ENCODE results near the gene COG2.

COG2 gene

DNA sequence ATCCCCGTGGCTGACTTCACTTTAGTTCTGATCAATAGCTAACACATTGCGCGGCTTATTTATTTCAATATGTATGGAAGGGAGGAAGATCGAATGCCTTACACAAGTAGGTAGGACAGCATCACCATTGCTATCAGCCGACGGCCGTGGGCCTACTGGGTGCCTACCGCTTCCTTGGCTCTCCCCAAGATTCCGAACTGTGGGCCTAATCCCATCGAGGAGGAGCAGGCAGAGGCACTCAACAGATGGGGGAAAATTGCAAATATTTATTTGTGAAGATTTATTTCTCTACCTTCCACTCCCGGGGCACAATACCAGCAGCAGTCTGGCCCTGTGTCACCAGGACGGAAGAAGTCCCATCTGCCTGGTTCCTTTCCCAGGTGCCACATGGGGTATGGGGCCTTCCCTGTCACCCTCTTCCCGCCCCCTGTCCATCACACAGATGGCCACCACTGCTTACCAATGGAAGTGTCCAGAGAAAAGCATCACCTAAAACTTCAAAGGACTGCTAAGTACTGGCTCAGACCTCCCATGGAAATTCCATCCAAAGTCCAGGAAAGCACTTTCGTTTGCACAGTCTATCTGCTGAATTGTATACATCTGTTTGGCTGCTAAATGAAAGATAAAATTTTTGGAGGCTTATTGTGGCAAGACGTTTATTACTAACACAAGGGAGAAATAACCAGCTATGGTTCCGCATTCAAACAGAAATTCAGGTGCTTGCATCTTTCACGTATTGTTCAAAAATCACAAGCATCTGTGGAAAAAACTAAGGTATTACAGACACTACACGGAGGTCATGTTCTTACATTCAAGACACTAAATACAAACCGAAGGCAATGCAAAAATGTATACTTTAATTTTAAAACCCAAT lies 59.9 kb downstream of the COG2 start:
- H3K27ac ChIP-seq, result no peak overlapping the region
- TF ChIP-seq ZFX (IDR thresholded peaks at IDR 0.05), result no peak

DNA sequence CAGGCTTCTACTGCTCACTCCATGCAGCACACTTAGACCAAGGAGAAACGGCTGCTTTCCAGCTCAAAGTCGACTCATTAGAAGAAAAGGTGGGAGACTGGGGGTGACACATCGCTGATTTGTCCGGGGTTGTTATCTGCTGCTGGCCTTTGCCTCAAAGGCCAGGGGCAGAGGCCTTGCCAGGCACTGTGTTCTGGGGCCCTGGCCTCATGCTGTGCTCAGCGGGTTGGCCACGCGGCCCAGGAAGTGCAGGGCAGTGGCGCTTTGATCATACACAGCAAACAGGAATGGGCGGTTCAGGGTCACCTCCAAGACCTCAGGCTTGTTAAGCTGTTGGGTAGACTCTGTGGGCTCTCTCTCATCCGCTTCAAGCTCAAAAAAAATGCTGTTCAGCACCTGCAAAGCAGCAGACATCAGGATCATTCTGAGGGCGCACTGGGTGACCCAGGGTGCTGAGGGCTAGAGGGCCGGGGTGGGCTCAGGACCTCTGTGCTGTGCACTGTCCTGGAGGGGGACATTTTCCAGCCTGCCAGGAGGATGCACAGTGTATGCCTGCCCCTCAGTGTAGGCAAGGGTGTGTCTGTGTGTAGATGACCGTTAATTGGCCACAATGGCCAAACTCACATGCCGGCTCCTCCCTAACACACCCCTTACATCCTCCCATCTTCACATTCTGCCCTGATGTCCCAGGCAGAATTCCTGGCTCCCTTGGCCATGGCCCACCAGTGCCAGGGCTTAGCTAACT lies 60.8 kb downstream of the COG2 start:
- TF ChIP-seq, protein P1, sequence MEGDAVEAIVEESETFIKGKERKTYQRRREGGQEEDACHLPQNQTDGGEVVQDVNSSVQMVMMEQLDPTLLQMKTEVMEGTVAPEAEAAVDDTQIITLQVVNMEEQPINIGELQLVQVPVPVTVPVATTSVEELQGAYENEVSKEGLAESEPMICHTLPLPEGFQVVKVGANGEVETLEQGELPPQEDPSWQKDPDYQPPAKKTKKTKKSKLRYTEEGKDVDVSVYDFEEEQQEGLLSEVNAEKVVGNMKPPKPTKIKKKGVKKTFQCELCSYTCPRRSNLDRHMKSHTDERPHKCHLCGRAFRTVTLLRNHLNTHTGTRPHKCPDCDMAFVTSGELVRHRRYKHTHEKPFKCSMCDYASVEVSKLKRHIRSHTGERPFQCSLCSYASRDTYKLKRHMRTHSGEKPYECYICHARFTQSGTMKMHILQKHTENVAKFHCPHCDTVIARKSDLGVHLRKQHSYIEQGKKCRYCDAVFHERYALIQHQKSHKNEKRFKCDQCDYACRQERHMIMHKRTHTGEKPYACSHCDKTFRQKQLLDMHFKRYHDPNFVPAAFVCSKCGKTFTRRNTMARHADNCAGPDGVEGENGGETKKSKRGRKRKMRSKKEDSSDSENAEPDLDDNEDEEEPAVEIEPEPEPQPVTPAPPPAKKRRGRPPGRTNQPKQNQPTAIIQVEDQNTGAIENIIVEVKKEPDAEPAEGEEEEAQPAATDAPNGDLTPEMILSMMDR (conservative IDR thresholded peaks at IDR 0.05), result no peak
- no peak for TF ChIP-seq ZFX (IDR thresholded peaks at IDR 0.05)
- H3K27ac ChIP-seq, result no peak overlapping the region

DNA sequence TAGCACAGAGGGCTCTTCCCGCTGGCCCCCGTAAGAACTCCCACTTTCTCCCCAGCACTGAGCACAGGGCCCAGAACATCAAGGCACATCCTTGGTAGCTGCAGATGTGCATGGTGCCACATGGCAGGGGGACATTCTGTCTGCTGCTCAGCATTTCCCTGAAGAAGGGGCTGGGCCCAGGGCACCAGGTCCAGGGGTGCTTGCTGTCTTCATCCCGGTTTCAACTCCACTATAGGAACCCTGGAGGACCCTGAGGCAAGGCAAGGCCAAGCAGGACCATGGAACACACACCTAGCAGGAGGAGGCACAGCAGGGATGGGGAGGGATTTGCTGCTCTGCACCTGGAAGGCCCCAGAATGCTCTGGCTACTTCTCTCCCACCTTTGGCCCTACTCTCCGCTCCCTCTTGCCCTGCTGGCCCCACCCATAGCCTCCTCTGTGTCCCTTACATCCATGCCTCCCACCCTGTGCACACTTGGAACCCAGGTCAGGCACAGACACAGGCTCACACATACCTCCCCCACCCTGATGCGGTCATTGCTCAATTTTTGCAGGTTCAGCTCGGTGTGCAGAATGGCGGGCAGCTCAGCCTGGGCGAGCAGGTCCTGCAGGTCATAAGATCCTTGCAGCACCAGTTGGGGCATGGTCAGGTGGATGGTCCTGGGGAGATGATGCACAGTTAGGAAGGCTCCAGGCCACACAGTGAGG lies 61.6 kb downstream of the COG2 start:
- TF ChIP-seq, protein P1 (conservative IDR thresholded peaks at IDR 0.05), result no peak

GRCh38 chr1:230704830-230705229 lies 62.5 kb downstream of the COG2 start:
- TF ChIP-seq, protein P1 (conservative IDR thresholded peaks at IDR 0.05), result no peak
- TF ChIP-seq ZFX (IDR thresholded peaks at IDR 0.05), result no peak
- no peak overlapping the region for H3K27ac ChIP-seq

More for the DNA sequence above, 61.6 kb downstream of the COG2 start:
- no peak overlapping the region for H3K27ac ChIP-seq

DNA sequence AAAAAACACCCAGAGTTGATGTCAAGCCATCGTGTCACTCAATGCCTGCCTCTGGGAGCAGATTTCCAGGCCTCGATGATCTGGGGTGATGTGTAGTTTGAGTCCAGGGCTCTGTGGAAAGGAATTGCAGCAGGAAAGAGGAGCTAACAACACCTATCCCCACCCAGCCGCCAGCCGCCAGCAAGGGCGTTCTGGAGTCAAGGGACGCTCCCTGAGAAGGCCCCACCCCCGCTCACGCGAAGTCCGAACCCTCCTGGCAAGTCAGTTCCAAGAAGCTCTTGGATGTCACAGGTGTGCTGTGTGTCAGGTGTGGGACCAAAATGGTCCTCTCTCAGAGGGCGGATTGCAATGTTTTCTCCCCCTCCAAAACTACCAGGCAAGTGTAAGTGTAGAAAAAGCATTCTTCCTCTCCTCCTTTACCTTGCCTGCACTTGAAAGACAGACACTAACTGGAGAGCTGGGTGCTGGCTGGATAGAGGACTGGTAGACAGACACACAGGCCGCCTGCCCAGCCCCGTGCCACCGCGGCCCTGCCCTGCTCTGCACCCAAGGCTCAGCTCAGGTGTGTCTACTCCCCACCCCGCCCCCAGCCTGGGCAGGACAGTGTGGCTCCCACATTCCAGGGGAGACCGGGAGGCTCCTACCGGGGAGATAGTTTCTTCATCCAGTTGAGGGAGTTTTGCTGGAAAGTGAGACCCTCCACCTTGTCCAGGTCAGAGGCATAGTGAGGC lies 63.2 kb downstream of the COG2 start:
- no peak overlapping the region for H3K27ac ChIP-seq
- TF ChIP-seq, protein P1 (conservative IDR thresholded peaks at IDR 0.05), result no peak
- no peak for TF ChIP-seq ZFX (IDR thresholded peaks at IDR 0.05)

- H3K27ac ChIP-seq, result no peak overlapping the region
- no peak for TF ChIP-seq ZFX (IDR thresholded peaks at IDR 0.05)
- TF ChIP-seq, protein P1 (conservative IDR thresholded peaks at IDR 0.05), result no peak
Observed at GRCh38 chr1:230706020-230706699, 63.9 kb downstream of the COG2 start.

Data from C4-2B (cell line).